ENCODE results near the gene MIOS. TPM values are rescaled to one million over a fixed set of nuclear protein-coding genes. Genes with fewer than 3 reads are reported as not detected.

MIOS gene
- total RNA-seq, 1 donor from 2014 or later: 15.1 TPM

DNA sequence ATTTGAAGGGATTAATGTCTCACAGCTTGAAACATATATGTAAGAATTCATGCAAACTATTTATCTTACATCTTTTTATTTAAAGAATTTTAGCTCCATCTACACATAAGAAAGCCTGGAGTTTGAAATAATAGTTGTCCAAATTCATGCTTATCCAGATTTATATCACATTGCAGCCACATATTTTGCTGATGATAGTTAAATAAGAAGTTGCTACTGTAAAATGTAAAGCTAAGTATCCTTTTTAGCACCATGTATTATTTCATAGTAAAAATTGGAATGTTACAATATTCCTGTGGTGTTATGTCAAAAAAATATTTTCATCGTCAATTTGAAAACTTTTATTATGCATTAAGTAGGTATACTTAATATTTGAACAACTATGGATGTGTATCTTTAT is 46.5 kb downstream of the MIOS start:
- Mint-ChIP-seq H3K27ac (ENCODE audit: unreplicated experiment) (no peak overlapping the region), H3K4me3 (ENCODE audit: unreplicated experiment) (no peak overlapping the region), H3K27me3 (ENCODE audit: low read depth) (no peaks in the 10 kb centered on the region), H3K9me3 (ENCODE audit: low read depth) (no peaks in the 10 kb centered on the region), H3K36me3 (ENCODE audit: low read depth) (peaks cover 1% of the 10 kb centered on the region), H3K4me1 (ENCODE audit: low read depth) (no peaks in the 10 kb centered on the region)
- no peak for DNase-seq (ENCODE audit: low spot score)
- TF ChIP-seq, protein P1, sequence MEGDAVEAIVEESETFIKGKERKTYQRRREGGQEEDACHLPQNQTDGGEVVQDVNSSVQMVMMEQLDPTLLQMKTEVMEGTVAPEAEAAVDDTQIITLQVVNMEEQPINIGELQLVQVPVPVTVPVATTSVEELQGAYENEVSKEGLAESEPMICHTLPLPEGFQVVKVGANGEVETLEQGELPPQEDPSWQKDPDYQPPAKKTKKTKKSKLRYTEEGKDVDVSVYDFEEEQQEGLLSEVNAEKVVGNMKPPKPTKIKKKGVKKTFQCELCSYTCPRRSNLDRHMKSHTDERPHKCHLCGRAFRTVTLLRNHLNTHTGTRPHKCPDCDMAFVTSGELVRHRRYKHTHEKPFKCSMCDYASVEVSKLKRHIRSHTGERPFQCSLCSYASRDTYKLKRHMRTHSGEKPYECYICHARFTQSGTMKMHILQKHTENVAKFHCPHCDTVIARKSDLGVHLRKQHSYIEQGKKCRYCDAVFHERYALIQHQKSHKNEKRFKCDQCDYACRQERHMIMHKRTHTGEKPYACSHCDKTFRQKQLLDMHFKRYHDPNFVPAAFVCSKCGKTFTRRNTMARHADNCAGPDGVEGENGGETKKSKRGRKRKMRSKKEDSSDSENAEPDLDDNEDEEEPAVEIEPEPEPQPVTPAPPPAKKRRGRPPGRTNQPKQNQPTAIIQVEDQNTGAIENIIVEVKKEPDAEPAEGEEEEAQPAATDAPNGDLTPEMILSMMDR (IDR thresholded peaks at IDR 0.05): no peak

DNA sequence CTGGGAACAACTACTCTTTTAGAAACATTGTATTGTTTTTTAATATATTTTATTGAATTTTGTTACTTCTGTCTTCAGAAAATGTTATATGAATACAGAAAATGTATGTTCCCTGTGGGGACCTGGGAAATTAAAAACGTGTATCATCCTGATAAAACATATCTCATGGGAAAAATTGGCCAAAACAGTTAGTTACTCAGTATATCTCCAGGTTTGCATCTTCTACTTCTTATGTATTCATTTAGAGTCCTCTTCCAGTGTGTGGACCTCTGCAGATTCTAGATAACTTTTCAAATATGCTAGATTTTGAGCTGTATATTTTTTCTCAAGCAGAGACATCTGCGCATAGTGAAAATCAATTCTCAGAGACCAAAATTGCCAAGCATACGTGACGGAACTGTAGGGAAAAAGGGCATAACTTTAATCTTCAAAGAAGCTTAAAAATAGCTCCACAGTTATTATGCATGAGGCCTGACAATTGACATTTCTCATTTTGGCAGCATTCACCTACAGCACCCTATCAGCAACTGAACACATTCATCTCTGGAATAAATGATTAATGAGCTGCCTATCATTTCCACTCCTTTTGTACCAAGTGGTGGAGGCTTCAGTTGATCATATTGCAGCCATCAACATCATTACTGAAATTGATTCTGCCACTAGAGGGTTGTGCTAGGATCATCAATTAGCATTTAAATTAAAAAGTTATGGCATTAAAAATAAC is 47.5 kb downstream of the MIOS start:
- Mint-ChIP-seq H3K27ac (ENCODE audit: unreplicated experiment) (no peak overlapping the region), H3K4me1 (ENCODE audit: low read depth) (no peaks in the 10 kb centered on the region), H3K9me3 (ENCODE audit: low read depth) (no peaks in the 10 kb centered on the region), H3K4me3 (ENCODE audit: unreplicated experiment) (no peak overlapping the region), H3K36me3 (ENCODE audit: low read depth) (peaks cover 1% of the 10 kb centered on the region), H3K27me3 (ENCODE audit: low read depth) (no peaks in the 10 kb centered on the region)
- no peak for DNase-seq (ENCODE audit: low spot score)
- TF ChIP-seq, protein P1 (IDR thresholded peaks at IDR 0.05): no peak

DNA sequence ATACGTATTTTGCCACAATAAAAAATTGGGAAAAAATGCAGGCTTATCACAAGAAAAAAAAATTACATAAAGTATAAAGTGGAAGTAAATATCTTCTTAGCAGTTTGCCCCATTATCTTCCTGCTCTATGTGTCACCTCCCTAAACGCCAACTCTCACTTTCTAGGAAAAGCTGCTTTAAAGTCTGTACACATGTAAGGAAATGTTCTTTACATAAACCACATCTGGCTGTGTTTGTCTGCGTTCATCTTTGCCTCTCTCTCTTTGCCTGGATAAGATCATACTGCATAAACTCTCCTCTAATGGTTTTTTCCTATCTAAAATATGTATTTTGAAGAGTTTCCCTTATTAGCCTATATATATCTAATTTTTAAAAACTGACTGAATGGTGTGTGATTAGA is 50.9 kb downstream of the MIOS start:
- Mint-ChIP-seq H3K36me3 (ENCODE audit: low read depth) (no peaks in the 10 kb centered on the region), H3K9me3 (ENCODE audit: low read depth) (no peaks in the 10 kb centered on the region), H3K4me1 (ENCODE audit: low read depth) (no peaks in the 10 kb centered on the region)

DNA sequence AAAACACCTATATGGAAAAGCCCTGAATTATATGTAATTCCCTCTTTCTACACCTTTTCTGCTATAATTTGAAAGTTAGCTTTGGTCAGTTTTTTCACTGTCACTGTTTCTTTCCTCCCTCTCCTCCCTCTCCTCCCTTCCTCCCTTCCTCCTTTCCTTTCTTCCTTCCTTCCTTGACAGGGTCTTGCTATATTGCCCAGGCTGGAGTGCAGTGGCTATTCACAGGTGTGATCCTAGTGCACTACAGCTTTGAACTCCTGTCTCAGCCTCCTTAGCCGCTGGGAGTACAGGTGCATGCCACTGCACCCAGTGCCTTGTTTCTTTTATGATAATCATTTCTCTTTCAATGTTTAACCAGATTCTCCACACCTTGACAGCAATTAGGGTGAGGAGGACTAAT is 51.7 kb downstream of the MIOS start:
- no peaks in the 10 kb centered on the region for H3K27me3 Mint-ChIP-seq (ENCODE audit: low read depth)
- H3K4me1 Mint-ChIP-seq (ENCODE audit: low read depth): no peaks in the 10 kb centered on the region
- TF ChIP-seq, protein P1 (IDR thresholded peaks at IDR 0.05): no peak
- DNase-seq (ENCODE audit: low spot score): no peak
- no peaks in the 10 kb centered on the region for H3K9me3 Mint-ChIP-seq (ENCODE audit: low read depth)
- no peak overlapping the region for H3K27ac Mint-ChIP-seq (ENCODE audit: unreplicated experiment)
- H3K4me3 Mint-ChIP-seq (ENCODE audit: unreplicated experiment): no peak overlapping the region
- H3K36me3 Mint-ChIP-seq (ENCODE audit: low read depth): no peaks in the 10 kb centered on the region

More for the DNA sequence above, 50.9 kb downstream of the MIOS start:
- TF ChIP-seq, protein P1 (IDR thresholded peaks at IDR 0.05): no peak
- no peaks in the 10 kb centered on the region for H3K27me3 Mint-ChIP-seq (ENCODE audit: low read depth)
- no peak overlapping the region for H3K27ac Mint-ChIP-seq (ENCODE audit: unreplicated experiment)
- no peak overlapping the region for H3K4me3 Mint-ChIP-seq (ENCODE audit: unreplicated experiment)
- no peak for DNase-seq (ENCODE audit: low spot score)

DNA sequence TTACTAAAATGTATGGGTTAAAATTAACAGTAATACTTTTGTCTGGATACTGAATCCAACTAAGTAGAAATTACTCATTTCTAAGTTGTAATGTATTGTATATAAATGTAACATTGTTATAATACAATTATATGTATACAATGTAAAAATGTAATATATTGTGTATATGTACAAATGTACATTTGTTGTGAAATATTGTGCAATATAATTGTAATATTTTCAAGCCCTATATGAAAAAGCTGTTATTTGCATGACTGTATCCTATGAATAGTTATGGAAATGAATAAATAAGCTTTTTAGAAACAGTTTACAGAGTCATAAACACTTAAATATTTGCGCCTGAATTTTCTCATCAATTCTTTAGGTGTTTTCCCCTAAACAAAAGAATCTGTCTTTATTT is 53.6 kb downstream of the MIOS start:
- H3K4me3 Mint-ChIP-seq (ENCODE audit: unreplicated experiment): no peak overlapping the region
- H3K27me3 Mint-ChIP-seq (ENCODE audit: low read depth): no peaks in the 10 kb centered on the region
- H3K9me3 Mint-ChIP-seq (ENCODE audit: low read depth): no peaks in the 10 kb centered on the region
- TF ChIP-seq, protein P1 (IDR thresholded peaks at IDR 0.05): no peak
- no peak for DNase-seq (ENCODE audit: low spot score)
- H3K27ac Mint-ChIP-seq (ENCODE audit: unreplicated experiment): no peak overlapping the region
- no peaks in the 10 kb centered on the region for H3K36me3 Mint-ChIP-seq (ENCODE audit: low read depth)
- no peaks in the 10 kb centered on the region for H3K4me1 Mint-ChIP-seq (ENCODE audit: low read depth)
